ENCODE measurements around the gene SLC38A9. TPM values are rescaled to one million over a fixed set of nuclear protein-coding genes. Genes with fewer than 3 reads are reported as not detected.

The SLC38A9 gene
- total and polyA plus RNA-seq, 3 donors from 2014 or later = 25.3 to 50.1 (median 32.1) TPM

DNA sequence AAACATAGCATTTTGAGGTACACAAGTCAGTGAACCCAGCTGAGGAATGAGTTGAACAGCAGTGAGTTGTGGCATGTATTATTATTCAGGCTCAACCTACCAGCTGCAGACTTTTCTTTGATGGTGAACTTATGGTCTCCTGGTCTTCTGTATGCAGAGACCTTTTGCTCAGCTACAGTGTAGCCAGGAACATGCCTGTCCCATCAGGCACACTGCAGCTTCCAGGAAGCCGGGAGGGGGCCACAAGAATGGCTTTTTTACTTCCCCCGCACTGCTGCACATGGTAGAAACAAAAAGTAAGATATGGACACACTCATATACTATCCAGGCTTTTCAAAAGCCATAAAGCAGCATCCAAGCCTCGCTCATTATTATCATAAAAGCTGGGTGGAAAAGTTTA is 112.0 kb downstream of the SLC38A9 start:
- intact Hi-C loops (cut with DNase I; ENCODE audit: low total_unique reads) = no loop called here
- no peaks in the 10 kb centered on the region for H3K27me3 ChIP-seq
- 52 to 69% methylated on average over 3 of the region's 3 CpGs for WGBS, 2 donors
- H3K36me3 ChIP-seq (ENCODE audit: low read depth, missing control alignments) = no peaks in the 10 kb centered on the region
- peaks cover 33% of the 10 kb centered on the region for H3K4me1 ChIP-seq
- peak overlapping the region in 1 of 2 donors; percentile 81 for H3K27ac ChIP-seq
- H3K9me3 ChIP-seq = no peaks in the 10 kb centered on the region
- H3K4me3 ChIP-seq = no peak overlapping the region
- no peak for DNase-seq
- TF ChIP-seq POLR2A (IDR thresholded peaks at IDR 0.05) = no peak
- TF ChIP-seq, protein P1, sequence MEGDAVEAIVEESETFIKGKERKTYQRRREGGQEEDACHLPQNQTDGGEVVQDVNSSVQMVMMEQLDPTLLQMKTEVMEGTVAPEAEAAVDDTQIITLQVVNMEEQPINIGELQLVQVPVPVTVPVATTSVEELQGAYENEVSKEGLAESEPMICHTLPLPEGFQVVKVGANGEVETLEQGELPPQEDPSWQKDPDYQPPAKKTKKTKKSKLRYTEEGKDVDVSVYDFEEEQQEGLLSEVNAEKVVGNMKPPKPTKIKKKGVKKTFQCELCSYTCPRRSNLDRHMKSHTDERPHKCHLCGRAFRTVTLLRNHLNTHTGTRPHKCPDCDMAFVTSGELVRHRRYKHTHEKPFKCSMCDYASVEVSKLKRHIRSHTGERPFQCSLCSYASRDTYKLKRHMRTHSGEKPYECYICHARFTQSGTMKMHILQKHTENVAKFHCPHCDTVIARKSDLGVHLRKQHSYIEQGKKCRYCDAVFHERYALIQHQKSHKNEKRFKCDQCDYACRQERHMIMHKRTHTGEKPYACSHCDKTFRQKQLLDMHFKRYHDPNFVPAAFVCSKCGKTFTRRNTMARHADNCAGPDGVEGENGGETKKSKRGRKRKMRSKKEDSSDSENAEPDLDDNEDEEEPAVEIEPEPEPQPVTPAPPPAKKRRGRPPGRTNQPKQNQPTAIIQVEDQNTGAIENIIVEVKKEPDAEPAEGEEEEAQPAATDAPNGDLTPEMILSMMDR (IDR thresholded peaks at IDR 0.05) = no peak

DNA sequence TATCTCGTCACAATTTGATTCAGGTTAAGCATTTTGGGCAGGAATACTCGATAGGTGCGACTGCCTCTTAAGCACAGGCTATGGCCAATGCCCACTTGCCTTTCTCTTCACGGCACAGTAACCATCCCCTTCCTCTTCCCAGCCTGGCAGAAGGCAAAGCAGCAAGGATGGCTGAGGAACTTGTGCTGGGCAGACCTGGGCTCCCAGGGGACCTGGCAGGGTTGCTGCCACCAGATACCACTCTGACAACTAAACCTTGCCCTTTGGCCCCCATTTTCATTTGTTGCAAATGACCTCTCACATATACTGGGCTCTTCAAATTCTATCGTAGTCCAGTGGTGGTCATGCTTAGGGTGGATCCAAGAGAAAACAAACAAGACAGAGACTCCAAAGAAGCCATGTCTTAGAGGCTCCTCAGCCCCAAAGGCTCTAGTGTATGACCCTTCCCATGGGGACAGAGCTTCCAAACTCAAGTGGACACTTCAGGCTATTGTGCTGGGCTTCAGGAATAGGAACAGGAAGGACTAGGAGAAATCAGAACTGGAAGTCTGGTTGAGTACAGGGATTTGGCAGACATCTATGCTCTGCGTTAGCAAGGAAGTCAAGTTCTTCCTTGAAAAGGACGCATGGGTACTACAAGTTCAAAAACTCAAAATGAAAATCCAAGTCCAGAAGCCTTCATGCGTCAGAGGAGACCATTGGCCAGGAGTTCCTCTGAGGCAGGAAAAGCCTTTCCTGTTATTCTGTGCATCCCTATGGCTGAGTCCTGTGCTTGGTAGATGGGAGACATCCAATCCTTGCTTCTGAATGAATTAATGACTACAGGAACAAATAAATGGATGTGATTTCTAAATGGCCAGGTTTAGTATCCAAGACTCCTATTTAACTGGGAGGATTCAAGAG is 112.7 kb downstream of the SLC38A9 start:
- no peaks in the 10 kb centered on the region for H3K27me3 ChIP-seq
- intact Hi-C loops (cut with DNase I; ENCODE audit: low total_unique reads) = no loop called here
- 82% methylated on average over 8 of the region's 8 CpGs for WGBS, 2 donors
- no peaks in the 10 kb centered on the region for H3K36me3 ChIP-seq (ENCODE audit: low read depth, missing control alignments)
- H3K27ac ChIP-seq = peak overlapping the region in 1 of 2 donors; percentile 81
- no peak for DNase-seq
- H3K4me1 ChIP-seq = peaks cover 33% of the 10 kb centered on the region
- no peak overlapping the region for H3K4me3 ChIP-seq
- no peak for TF ChIP-seq POLR2A (IDR thresholded peaks at IDR 0.05)
- TF ChIP-seq, protein P1 (IDR thresholded peaks at IDR 0.05) = no peak
- H3K9me3 ChIP-seq = no peaks in the 10 kb centered on the region

DNA sequence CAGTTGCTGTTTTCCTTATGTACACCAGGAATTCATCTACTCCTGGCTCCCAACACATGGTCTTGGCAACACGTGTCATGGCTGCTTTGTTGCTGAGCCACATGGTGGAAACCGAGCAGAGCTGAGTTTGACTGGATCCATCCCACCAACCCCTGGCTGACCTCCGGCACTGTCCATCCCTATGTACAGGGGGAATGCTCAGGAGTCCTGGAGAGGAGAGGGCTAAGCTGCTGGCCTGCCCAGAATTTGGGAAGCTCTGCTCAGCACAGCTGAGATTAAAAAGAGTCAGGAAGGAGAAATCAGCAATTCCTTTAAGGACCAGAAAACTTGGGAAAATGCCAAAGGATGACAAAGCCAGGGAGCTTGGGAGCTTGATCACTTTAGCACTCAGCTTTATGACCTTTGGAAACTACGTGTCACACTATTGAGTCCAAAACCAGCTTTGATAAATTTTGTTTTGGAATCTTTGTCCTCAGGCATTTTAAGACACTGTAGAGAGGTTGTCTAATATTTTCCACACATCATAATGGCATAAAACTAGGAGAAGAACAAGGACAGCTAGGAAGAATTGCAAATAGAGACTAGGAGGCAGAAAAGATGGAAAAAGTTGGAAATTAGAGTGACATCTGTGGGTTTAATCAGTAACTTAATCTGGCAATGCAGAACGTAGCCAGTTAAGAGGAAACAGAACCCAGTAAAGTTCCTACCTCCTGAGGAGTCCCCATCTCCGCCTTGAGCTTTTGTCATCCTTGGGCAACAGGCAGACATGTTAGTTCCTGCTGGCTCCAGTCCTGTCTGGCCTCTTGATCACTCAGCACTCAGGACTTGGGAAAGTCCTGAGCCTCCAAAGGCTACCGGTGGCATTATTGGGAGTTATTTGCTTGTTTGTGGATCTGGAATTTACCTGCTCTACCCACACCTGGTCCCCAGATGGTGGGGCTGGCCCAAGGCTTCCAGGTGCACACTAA is 114.8 kb downstream of the SLC38A9 start:
- DNase-seq = no peak
- H3K27ac ChIP-seq = peak overlapping the region in 1 of 2 donors; percentile 76
- TF ChIP-seq, protein P1 (IDR thresholded peaks at IDR 0.05) = no peak
- TF ChIP-seq POLR2A (IDR thresholded peaks at IDR 0.05) = no peak
- no peaks in the 10 kb centered on the region for H3K36me3 ChIP-seq (ENCODE audit: low read depth, missing control alignments)
- H3K9me3 ChIP-seq = no peaks in the 10 kb centered on the region
- WGBS, 2 donors = 54 to 64% methylated on average over 7 of the region's 7 CpGs
- peaks cover 27% of the 10 kb centered on the region for H3K4me1 ChIP-seq
- H3K27me3 ChIP-seq = no peaks in the 10 kb centered on the region
- no peak overlapping the region for H3K4me3 ChIP-seq
- intact Hi-C loops (cut with DNase I; ENCODE audit: low total_unique reads) = no loop called here

DNA sequence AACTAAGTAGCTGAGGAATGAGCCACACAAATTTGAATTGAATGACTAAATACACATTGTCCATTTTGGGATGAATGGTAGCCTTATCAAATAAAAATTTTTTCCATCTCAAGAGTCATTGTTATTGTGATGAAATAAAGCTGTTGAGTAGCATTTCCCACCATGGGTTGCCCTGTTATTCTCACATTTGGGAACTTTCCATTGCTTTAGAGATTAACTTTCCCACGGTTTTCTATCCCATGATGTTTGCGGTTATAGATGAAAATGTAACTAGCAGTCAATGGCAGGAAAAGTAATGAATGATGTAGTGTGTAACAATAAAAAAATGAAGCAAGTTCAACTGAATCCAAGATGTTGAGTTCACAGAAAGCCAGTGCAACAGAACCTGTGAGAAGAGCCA is 117.5 kb downstream of the SLC38A9 start:
- 90 to 95% methylated on average over 2 of the region's 2 CpGs for WGBS, 2 donors
- no peaks in the 10 kb centered on the region for H3K36me3 ChIP-seq (ENCODE audit: low read depth, missing control alignments)
- H3K4me3 ChIP-seq = no peak overlapping the region
- H3K27me3 ChIP-seq = no peaks in the 10 kb centered on the region
- no peak for DNase-seq
- intact Hi-C loops (cut with DNase I; ENCODE audit: low total_unique reads) = no loop called here
- no peaks in the 10 kb centered on the region for H3K9me3 ChIP-seq
- TF ChIP-seq, protein P1 (IDR thresholded peaks at IDR 0.05) = no peak
- peaks cover 17% of the 10 kb centered on the region for H3K4me1 ChIP-seq
- no peak overlapping the region for H3K27ac ChIP-seq

Measured in testis (tissue), 3 donors.